HG02973 (cell line): ENCODE measurements around the gene LRRC45.

ENCODE experiments used
- ATAC-seq: cut with Tn5 transposase; IDR thresholded peaks from one replicate; pipeline ENCODE4 v1.9.1; 2021; ENCODE audit warnings: moderate library complexity; ENCODE audit not compliant: unreplicated experiment

LRRC45 gene

DNA sequence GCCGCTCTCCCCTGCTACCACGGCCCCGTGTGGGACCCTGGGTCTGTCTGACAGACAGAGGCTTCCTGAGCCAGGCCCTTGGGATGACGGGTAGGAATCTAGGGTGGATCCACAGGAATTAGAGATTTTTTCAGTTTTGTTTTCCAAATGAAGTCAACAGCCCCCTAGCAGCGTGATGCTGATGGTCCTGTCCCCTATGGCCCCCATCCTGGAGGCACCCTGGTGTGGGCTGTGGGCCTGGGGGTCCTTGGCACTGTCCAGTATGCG is 15.9 kb upstream of the LRRC45 start:
- no peak for ATAC-seq

DNA sequence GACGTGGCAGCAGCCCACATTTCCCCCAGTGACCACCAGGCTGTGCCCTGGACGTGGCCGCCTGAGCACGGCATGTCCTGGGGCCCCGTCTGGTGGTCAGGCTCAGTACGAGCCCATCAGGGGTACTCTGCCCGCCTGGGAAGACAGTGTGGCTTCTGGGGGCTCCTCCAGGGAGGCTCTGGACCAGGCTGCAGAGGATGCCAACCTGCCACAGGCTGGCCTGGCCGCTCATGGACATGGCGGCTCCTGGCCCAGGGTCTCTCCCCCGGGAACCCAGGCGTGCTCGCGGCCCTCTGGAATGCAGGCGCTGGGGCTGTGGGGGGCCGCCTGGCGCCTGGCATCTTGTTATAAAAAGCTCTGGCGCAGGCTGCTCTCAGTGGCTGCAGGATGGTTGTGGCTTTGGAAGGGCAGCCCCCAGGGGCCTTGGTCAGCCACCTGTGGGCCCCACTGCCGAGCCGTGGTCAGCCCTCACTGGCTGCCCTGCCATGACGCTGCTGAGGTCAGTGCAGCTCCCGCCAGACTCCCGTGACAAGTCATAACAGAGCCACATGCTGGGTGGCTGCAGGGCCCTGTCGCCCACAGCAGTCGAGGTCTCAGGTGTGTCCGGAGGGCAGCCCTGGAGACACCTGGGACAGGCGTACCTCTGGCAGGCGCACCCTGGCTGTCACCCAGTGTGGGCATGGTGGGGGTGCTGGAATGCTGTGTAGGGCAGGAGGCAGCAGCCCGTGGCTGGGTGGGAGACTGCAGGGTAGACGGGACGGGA is 15.4 kb upstream of the LRRC45 start:
- ATAC-seq = no peak

DNA sequence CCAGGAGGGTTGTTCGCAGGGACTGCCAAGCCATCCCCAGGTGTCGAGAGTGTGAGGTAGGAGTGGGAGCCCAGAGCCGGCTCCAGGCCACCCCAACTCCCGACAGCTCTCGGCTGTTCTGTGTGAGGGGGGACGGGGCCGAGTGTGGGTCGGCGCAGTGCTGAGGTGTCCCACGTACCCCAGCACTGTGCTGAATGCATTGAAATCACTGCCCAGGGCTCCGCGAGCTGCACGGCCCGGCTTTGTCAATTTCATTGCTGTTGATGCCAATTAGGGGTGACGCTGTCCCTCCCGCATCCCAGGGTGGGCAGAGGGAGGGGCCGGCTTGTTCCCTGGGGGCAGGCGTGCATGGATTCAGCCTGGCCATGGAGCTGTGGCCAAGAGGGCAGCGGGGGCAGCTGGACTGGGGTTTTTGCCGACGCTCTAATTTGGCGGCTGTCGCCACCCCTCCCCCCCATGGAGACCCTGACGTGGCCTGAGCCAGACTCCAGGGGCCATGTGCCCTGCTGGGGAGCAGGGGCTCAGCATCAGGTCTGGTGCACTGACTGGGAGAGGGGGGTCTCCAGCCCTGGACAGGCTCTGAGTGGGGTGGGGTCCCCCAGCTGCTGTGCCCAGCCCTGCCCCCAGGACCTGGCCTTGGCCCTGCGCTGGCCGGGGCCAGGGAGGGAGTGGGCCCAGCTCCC is 14.7 kb upstream of the LRRC45 start:
- ATAC-seq = no peak

DNA sequence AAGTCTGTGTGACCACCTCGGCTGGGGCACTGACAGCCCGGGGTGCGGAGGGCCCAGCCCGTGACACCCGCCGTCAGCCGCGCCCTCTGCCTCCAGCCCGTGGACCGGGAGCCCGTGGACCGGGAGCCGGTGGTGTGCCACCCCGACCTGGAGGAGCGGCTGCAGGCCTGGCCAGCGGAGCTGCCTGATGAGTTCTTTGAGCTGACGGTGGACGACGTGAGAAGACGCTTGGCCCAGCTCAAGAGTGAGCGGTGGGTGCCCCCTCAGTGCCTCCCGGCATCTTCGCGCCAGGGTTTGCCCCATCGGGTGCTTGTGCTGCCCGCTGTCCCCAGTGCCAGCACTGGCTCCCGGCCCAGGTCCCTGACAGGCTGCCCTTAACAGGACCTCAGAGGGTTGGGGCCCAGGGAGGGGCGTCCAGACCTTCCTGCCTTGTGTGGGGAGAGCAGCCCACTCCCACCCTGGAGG is 14.1 kb upstream of the LRRC45 start:
- ATAC-seq = no peak

DNA sequence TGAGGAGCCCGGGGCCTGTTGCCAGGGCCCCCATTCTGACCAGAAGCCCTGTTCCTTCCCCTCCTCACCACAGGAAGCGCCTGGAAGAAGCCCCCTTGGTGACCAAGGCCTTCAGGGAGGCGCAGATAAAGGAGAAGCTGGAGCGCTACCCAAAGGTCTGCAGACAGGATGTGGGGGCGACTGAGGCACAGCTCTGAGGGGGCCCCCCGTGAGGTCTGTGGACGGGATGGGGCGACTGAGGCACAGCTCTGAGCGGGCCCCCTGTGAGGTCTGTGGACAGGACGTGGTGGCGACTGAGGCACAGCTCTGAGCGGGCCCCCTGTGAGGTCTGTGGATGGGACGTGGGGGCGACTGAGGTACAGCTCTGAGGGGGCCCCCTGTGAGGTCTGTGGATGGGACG is 13.7 kb upstream of the LRRC45 start:
- ATAC-seq = no peak

DNA sequence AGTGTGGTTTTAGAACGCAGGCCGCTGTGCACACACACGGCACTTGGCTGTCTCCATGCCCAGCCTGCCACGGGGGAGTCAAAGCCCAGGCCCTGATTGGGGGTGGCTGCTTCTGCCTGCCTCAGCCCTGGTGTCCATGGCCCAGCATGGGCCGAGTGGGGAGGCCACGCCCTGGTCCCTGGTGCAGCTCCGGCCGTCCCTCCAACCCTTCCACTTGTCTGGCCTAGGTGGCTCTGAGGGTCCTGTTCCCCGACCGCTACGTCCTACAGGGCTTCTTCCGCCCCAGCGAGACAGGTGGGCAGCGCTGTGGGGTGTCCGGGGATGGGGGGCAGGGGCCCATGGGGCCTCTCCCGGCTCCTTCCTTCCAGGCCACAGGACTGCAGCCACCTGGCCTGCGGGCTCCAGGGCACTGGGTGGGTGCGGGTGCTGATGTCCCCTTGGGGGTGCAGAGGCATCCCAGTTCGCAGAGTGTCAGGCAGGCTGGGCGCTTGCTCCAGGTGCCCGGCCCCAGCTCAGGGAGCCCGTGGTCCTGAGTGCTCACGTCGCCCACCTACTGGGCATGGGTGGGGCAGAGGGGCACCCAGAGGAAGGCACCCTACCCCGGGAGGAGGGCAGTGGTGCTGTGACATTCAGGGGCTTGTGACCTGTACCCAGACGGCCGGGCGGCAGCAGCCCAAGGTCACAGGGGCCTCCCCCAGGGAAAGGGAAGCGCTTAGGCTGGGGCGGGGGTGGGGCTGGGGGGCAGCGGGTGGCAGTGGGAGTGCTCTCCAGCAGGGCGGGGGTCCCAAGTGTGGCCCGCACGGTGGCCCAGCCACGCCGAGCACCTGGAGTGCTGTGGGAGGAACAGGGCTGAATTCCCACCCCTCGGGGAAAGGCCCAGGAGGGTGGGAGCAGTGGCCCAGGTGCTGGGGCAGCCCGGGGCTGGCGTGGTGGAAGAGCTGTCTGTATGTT is 12.3 kb upstream of the LRRC45 start:
- no peak for ATAC-seq

DNA sequence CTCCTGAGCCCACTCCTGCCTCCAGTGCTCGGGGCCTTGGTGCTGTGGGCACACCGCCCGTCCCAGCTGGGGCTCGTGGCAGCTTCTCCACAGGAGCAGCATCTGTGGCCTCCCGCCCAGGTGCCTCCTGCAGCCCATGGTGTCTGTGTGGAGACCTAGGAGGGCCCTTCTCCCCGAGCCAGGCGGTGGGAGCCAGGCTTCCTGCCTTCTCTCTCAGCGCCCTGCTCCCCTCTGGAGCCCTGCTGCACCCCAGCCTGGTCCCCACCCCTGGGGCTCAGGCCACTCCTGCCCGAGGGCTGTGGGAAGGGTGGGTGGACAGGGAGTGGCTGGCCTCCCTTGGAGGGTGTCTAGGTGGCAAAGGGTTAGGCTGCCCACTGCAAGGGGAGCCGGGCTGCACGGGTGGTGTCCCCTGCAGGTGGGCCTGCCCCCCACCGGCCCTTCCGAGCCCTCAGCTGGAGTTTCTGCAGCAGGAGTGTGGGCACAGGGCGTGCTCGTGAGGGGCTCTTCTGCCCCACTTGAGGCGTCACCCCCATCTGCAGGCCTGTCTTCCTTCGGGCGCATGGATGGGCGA is 11.4 kb upstream of the LRRC45 start:
- no peak for ATAC-seq

DNA sequence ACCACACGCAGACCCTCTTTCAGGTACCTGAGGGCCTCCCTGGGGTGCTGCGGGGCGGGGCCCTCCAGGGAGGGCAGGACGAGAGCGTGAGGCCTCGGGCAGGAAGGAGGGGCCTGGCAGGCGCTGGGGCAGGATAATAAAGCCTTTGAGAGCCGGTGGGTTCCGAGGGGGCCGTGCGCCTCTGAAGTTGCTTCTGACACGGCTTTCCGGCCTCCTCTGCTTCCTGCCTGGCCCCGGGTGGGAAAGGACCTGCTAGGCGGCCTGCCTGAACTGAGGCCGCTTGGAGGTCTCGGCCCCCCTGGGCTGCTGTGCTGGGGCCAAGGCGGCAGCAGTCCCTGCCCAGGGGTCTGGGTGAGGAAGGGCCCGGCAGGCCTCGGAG is 10.9 kb upstream of the LRRC45 start:
- no peak for ATAC-seq

DNA sequence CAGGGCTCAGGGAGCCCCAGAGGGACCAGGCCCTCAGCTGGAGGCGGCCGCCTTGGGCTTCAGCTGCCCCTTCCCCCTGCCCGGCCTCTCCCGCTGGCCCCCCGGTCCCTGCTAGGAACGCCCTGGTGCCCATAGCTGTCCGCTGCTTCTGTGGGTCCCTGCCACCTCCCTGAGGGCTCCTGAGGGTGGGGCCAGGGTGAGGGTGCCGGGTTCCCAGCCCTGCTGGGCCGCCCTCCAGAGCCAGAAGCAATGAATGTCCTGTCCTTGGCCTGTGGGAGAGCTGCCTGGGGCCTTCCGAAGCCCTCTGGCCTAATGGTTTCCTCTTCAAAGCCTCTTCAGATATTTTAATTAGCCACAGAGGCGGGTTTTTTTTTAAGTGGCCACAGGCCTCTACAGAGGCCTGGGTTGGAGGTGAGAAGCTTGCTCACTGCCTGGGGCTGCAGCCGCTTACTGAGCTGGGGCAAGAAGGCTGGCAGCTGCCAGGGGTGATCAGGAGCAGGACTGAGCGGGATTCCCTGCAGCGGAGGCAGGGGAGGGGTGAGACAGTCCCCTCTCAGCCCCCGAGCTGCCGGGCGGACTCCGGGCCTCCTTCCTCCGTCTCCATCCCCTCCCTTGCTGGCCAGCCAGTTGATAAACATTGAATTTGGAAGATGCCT is 10.3 kb upstream of the LRRC45 start:
- no peak for ATAC-seq

DNA sequence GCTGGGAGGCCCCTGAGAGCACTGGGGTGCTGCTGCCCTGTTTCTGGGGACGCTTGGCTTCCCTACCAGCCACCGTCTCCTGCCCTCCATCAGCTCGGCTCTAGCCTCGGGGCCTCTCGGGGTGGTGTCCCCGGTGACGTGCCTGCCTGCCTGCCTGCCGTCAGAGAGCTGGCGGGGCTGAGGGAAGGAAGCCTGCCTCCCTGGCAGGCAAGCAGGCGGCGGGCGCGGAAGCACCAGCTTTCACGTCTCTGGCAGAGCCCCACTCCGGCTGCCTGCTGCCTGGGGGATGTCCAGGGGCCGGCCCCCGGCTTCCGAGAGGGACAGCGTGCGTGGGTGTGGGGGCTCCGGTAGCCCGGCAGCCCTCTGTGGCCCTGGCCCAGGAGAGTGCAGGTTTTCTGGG is 9.8 kb upstream of the LRRC45 start:
- no peak for ATAC-seq

DNA sequence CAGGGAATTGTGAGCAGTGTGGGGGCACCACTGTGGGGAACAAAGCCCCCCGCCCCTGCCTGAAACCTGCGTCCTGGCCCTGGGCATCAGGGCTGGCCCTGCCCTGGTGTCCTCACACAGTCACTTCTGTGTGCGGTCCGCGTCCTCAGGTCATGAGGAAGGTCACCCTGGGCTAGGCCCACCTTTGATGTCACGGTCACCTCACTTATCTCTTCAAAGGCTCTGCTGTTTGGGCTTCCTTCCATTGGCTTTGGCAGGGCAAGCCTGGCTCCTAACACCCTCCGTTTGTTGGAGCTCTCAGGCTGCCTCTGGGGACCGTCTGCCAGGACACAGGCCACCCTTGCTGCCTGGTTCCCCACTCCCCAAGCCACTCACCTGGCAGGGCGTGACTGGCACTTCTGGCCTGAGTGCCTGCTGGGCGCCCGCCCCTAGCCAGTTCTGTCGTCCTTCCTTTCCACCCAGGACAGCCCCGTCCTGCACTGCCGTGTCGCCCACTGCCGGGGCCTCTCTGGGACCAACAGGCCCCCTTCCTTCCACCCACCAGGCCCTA is 9.3 kb upstream of the LRRC45 start:
- ATAC-seq = no peak

DNA sequence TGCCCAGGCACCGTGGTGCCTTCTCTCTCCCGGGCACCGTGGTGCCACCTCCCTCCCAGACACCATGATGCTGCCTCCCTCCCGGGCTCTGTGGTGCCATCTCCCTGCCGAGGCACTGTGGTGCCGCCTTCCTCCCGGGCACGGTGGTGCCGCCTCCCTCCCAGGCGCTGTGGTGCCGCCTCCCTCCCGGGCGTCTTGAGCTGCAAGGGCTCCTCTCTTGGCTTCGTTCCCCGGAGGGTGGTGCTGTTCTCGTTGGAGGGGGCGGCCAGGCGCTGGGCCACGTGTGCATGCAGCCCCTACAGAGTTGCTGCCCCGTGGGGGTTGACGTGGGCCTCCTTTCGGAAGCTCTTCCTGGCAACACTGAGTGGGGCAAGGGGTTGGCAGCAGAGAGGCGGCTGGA is 8.7 kb upstream of the LRRC45 start:
- ATAC-seq = no peak

DNA sequence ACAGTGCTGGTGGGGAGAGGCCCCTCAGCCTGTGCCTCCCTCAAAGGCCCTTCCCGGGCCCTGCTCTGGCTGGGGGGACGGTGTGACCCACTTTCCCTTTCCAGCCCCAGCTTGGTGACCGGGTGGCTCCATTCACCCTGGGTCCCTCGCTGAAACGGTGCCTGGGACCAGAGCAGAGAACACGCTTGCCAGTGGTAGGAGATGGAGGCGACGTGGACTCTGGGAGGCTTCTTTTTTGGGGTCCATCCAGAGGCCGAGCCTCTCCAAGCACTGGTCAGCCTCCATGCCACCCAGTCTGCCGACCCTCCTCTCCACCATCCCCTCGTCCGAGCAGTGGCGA is 8.2 kb upstream of the LRRC45 start:
- ATAC-seq = no peak

DNA sequence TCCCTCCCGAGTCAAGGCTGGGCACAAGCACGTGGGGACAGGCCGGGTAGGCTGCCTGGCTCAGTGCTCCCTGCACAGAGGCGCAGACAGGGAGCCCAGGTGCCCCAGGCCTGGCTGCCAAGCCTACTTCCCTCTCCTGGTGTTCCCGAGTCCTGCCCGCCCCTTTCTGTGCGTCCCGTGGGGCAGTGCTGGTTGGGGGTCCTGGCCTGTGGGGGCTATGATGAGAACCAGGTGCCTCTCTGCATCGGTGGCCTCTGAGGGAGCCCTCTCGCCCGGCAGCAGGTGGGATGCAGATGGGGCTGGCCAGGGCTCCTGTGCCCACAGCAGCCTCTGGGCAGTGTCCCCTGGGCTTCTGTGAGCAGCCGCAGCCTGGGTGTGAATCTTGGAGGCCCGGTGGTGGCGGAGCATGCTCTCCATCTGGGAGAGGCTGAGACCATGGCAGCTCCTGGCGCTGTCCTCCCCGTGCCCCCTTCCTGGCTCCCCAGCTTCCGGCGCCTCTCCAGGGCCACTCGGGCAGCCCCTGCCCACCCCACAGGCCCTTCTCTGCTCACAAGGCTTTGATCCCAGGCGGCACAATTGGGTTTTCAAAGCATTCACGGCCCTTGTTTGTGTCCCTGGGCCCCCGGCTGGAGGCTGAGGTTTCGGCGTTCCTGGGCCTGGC is 7.7 kb upstream of the LRRC45 start:
- ATAC-seq = no peak

DNA sequence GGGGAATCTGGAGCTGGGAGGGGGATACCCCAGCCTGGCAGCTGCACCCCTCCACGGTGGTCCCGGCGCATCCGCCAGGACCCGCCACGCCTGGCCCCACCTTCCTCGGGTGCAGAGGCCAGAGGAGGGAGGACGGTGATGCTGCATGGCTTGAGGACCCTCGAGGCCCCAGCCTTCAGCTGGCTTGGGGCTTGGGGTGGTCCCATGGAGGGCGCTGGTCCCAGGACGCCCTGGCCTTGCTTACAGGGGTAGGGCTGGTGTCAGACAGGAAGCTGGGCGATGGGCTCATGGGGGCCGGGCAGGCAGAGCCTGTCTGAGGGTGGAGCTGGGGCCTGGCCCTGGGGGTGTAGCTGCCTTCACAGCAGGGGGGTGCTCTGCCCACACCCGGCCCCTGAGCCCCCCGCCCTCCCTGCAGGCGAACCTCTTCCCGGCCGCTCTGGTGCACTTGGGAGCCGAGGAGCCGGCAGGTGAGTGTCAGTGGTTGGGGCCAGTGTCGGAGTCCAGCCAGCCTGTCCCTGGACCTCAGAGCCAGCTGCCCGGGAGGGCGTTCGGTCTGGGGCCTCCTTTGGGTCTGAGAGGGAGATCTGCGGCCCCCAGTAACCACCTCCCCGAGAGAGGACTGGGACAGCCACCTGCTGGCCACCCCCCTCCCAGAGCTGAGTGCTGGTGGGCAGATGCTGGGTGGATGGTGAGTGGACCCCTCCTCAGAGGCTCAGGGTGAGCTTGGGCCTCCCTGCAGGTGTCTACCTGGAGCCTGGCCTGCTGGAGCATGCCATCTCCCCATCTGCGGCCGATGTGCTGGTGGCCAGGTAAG is 6.8 kb upstream of the LRRC45 start:
- no peak for ATAC-seq

DNA sequence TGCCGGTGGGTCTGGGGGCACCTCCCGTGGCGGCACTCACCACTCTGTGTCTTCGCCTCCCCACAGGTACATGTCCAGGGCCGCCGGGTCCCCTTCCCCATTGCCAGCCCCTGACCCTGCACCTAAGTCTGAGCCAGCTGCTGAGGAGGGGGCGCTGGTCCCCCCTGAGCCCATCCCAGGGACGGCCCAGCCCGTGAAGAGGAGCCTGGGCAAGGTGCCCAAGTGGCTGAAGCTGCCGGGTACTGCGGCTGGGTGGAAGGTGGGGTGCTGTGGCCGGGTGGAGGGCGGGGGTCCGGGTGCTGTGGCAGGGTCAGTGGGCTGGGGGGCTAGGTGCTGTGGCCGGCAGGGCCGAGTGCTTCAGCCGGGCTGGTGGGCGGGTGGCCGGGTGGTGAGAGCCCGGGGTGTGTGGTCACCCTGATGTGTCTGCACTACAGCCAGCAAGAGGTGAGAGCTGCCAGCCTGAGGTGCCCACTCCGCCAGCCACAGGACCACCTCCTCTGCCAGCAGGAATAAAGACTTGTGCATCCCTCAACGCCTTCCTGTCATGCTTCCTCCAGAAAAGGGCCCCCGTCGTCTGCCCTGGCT is 6.1 kb upstream of the LRRC45 start:
- no peak for ATAC-seq

DNA sequence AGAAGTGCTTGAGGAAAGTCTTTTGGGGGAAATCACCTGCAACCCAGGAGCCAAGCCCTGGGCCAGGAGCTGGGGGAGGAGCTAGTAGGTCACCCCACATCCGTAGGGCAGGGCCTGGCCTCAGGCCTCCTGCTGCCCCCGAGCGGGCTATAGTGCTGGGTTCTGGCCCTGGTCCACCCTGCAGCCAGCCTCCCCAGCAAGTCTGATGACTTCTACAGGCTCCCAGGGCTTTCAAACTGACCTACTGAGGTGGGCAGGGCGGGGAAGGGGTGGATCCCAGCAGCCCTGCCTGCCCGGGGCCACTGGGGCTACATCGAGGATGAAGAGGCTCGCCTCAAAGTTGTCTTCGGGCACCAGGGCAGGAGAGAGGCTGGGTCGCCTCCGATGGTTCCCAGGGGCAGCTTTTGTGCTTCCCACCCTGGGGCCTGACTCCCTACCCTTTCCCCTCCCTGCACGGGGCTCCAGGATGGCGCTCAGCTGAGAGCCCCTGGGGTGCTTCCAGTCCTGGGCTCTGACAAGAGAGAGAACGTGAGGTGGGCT is 5.4 kb upstream of the LRRC45 start:
- ATAC-seq = no peak

DNA sequence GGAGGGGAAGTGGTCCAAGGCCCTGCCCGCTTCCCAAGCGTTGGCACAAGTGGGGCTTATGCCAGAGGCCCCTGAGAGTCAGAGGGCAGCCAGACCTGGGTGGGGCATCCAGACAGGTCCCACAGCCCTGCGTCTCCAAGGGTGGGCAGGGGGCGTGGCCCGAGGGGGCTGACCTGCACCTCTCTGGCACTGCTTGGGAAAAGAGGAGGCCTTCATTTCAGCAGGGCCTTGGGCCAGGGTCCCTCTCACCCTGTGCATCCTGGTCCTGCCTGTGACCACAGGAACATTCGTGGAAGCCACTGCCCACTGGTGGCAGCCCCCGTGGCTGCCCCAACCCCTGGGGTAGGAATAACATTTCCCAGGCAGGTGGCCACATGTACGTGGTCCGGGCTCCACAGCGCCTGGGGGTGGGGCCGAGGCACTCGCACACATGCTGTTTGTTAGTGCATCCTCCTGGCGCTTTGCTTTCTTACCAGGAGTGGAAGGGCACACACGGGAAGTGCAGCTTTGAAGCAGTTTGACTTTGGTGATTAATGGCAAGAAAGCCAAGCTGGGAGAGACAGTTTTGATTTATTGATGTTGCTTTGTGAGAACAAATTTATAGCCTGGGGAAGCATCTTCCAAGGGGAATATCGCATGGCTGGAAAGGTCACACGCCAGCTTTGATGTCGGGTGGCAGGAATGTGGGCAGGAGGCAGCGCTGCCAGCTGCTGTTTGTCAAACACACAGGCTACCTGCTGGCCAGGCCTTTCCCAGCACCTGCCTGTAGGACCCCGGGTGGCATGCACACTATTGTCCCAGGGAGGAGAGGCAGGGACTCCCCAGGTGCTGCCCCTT is 4.7 kb upstream of the LRRC45 start:
- no peak for ATAC-seq
